Right lobe of liver (tissue), 4 donors: Measurements from ENCODE around the gene PRKCQ.

ENCODE experiments used
- CTCF ChIP-seq, 4 donors: fragments of 200-600 bp in 3 of 4; fragments of 450-650 bp in 1 of 4; IDR thresholded peaks; one replicate each; pipeline versions ENCODE4 v1.5.1 to v1.8.0; 2016 to 2022; ENCODE audit warnings: antibody characterized with exemption in 4 of 4, mild to moderate bottlenecking in 2 of 4
- POLR2A ChIP-seq: fragments of 450-650 bp; IDR thresholded peaks from one replicate; pipeline ENCODE4 v1.6.1; 2017; ENCODE audit warnings: antibody characterized with exemption, mild to moderate bottlenecking
- donor health status: DM: no; HTN: no; CAD: no.
- donor health status: DM: no; HTN: no; CAD: no.
- donor health status: DM: no; HTN: yes; CAD: no.

GRCh38 chr10:6597478-6597877 is 17.4 kb upstream of the PRKCQ start:
- TF ChIP-seq POLR2A (no peak), CTCF (IDR thresholded peaks at IDR 0.05) (no peak)
